ENCODE results near the gene NPNT. TPM values are rescaled to one million over a fixed set of nuclear protein-coding genes. Genes with fewer than 3 reads are reported as not detected.

NPNT gene
- total RNA-seq, 4 donors from 2014 or later, result 3.8 to 12.4 (median 6.9) TPM

DNA sequence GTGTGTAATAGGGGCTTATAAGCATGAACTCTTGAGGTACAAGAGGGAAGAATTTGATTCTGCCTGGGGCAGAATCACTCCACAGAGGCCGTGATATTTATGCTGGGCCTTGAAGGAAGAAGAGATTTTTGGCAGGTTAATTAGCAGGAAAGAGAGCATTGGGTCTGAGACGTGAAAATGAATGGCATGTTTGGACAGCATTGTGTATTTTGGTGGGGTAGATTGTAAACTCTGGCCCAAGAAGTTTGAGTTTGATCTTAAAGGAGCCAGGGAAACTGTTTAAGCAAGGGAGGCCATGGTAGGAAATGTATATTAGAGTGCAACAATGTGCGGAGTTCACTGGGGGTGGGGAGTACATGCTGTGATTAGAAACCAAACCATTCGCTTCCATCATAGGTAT is 62.4 kb downstream of the NPNT start:
- WGBS, 2 donors, result 69 to 72% methylated on average over 4 of the region's 4 CpGs
- TF ChIP-seq, protein P1, sequence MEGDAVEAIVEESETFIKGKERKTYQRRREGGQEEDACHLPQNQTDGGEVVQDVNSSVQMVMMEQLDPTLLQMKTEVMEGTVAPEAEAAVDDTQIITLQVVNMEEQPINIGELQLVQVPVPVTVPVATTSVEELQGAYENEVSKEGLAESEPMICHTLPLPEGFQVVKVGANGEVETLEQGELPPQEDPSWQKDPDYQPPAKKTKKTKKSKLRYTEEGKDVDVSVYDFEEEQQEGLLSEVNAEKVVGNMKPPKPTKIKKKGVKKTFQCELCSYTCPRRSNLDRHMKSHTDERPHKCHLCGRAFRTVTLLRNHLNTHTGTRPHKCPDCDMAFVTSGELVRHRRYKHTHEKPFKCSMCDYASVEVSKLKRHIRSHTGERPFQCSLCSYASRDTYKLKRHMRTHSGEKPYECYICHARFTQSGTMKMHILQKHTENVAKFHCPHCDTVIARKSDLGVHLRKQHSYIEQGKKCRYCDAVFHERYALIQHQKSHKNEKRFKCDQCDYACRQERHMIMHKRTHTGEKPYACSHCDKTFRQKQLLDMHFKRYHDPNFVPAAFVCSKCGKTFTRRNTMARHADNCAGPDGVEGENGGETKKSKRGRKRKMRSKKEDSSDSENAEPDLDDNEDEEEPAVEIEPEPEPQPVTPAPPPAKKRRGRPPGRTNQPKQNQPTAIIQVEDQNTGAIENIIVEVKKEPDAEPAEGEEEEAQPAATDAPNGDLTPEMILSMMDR (IDR thresholded peaks at IDR 0.05), result no peak
- intact Hi-C loops (cut with DNase I; ENCODE audit: low total_unique reads), result no loop called here
- no peak for DNase-seq (ENCODE audit: low spot score in 2 of 2)
- no peak overlapping the region for H3K4me3 ChIP-seq (ENCODE audit: low read depth, poor library complexity, severe bottlenecking)

DNA sequence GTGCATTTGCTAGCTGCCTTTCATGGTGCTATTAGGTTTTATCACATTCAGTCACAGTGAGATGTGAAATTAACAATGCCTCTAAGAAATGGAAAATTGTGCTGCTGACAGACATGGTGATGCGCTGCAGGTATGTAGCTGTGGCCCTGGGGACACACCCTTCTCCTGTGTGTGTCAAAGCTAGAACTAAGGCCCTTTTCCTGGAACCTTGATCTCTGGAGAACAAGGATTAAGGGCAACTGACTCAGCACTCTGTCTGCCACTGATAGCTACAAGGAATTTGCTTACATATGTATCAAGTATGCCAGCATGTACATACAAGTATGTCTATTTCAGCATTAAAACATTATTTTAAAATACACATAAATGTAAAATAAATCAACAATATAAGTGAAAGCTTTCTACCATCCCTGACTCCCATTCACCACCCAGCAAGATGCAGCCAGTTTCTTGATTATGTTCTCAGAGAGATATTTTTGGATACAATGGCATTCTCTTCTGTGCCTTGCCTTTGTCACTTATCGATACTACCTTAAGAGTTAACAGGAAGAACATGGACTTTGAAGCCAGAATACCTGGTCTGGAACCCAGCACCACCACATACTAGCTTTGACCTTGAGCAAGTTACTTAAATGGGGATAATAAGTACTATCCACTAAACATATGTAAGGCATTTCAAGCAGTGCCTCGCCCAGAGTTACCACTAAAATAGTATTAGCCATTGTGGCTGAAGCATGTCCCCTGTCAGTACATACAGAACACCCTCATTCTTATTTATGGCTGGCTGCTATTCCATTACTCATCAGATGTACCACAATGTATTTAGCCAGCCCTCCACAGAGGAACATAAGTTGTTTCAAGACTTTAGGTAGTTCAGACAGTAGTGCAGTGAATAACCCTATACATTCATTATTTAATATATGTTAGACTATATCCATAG is 68.5 kb downstream of the NPNT start:
- H3K4me3 ChIP-seq (ENCODE audit: low read depth, poor library complexity, severe bottlenecking), result no peak overlapping the region
- TF ChIP-seq POLR2A (IDR thresholded peaks at IDR 0.05), result no peak
- TF ChIP-seq, protein P1 (IDR thresholded peaks at IDR 0.05), result no peak
- 71 to 76% methylated on average over 3 of the region's 3 CpGs for WGBS, 2 donors
- intact Hi-C loops (cut with DNase I; ENCODE audit: low total_unique reads), result no loop called here
- no peak for DNase-seq (ENCODE audit: low spot score in 2 of 2)

DNA sequence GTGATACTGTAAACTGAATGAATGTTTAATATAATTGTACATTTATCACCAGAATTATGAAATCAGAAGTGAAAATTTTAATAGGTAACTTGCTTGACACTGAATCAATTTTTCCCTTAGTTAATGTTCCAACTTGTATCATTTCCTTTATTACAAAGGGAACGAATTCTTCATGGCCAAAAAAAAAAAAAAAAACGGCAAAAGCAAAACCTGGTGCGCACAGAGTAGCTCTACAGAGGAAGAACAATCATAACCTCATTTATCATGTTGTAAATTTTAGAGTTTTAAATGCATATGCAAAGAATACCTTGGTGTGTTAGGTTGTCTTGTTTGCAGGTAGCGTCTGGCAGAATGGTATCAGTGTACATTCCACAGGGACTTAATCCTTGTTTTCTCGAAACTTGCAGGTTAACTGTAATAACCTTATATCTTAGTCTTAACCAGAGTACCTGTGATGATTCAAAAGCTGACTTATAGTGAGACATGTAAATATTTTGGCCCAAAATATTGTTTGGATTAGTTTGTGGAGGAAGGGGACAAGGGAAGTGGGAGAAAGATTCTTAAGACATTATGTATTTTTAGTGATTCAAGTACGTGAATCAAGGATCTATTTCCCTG is 70.0 kb downstream of the NPNT start:
- no peak for DNase-seq (ENCODE audit: low spot score in 2 of 2)
- H3K4me3 ChIP-seq (ENCODE audit: low read depth, poor library complexity, severe bottlenecking), result no peak overlapping the region
- TF ChIP-seq, protein P1 (IDR thresholded peaks at IDR 0.05), result no peak
- no peak for TF ChIP-seq POLR2A (IDR thresholded peaks at IDR 0.05)
- WGBS, 2 donors, result 37 to 51% methylated on average over 6 of the region's 6 CpGs
- intact Hi-C loops (cut with DNase I; ENCODE audit: low total_unique reads), result no loop called here

DNA sequence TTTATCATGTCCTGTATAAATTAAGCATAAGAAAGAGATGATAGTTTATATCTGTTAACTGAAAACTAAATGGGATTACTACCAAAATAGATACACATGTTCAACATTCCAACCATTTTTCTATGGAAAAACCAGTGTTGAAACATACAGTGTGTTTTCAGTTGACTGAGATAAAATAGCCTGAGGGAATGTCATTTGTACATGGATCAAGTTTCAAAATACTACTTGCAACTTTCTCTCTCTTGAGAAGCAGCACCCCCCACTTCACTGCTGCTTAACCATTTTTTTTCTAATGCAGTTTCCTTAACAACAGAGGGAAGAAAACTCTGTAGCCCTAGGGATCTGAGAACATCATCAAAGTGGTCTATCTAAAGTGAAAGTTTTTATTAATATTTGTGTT is 70.8 kb downstream of the NPNT start:
- no peak overlapping the region for H3K4me3 ChIP-seq (ENCODE audit: low read depth, poor library complexity, severe bottlenecking)
- intact Hi-C loops (cut with DNase I; ENCODE audit: low total_unique reads), result no loop called here
- DNase-seq (ENCODE audit: low spot score in 2 of 2), result no peak
- no peak for TF ChIP-seq POLR2A (IDR thresholded peaks at IDR 0.05)
- TF ChIP-seq, protein P1 (IDR thresholded peaks at IDR 0.05), result no peak

DNA sequence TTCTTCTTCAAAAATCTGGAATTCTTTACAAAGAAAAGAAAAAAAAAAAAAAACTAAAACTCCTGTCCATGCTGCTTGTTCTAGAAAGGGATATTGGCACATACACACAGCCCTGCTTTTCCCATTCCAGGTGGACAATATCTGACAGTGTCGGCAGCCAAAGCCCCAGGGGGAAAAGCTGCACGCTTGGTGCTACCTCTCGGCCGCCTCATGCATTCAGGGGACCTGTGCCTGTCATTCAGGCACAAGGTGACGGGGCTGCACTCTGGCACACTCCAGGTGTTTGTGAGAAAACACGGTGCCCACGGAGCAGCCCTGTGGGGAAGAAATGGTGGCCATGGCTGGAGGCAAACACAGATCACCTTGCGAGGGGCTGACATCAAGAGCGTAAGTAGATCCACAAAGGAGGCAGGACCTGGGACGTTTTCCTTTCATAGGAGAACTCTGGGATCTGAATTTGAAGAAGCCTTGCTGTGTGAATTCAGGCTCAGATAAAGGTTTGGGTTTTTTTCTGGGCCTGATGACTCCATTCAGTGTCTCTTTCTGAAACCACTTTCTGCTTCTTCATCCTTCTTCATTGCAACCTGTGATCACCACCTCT is 71.9 kb downstream of the NPNT start:
- TF ChIP-seq, protein P1 (IDR thresholded peaks at IDR 0.05), result no peak
- TF ChIP-seq POLR2A (IDR thresholded peaks at IDR 0.05), result no peak
- DNase-seq (ENCODE audit: low spot score in 2 of 2), result no peak
- intact Hi-C loops (cut with DNase I; ENCODE audit: low total_unique reads), result no loop called here
- WGBS, 2 donors, result 52 to 62% methylated on average over 10 of the region's 10 CpGs
- no peak overlapping the region for H3K4me3 ChIP-seq (ENCODE audit: low read depth, poor library complexity, severe bottlenecking)

Data from lower leg skin (tissue), 4 donors.